NCI-H2081 (cell line): ENCODE measurements around the gene SLC2A13.

Source experiments
- DNase-seq, 2 experiments: peaks; one replicate each; lab custom pipeline; 2025; lab: John Stamatoyannopoulos, UW

SLC2A13 gene

DNA sequence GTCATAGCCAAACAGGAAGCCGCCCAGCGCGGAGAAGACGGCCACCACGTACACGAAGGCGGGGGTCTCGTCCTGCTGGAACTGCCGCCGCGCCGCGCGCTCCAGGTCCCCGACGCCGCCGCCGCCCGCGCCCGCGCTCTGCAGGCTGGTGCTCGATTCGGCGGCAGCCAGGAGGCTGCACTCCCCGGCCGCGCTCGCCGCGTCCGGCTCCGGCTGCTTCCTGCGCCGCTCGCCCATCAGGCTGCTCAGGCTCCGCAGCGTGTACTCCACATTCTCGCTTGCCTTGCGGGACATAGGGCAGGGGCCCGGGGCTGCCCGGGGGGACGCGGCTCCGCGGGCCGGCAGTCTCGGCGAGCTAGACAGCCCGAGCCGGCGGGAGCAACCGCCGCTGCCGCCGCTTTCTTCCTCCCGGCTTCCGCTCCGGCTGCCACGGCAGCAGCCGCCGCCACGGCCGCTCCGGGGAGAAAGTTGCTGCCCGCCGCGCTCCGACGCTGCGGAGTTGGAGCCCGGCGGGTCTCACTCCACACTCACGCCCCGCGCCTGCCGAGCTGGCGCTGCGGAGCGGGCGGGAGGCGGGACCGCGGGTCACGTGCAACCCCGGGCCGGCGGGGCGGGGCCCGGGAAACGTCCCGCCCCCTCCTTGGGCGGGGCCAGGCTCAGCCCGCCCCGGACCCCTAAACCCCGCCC, at the start of gene SLC2A13:
TSS of gene SLC2A13 (minus strand) at position 567 of the 687 bp plus-strand sequence. CDS start at position 294, 273 bp downstream.
- peak; percentile 69 to 75 for DNase-seq

DNA sequence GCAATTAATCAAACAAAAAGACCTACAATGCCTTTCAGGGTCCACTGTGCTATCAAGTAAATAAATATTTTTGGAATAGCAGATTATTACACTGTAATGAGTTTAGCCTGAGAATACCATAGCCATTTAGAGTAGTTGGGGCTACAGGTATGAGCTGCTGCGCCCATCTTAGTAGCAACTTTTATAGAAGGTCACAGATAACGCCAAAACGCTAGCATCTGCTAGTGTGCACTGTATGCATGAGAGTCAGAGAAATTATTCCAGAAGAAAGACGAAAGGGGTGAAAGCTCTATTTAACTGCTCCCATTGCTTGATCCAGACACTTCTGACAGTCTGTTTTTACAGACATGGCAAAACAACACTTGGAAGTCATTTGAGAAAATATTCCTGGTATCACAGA, 48.5 kb upstream of the SLC2A13 start:
- DNase-seq, result no peak

DNA sequence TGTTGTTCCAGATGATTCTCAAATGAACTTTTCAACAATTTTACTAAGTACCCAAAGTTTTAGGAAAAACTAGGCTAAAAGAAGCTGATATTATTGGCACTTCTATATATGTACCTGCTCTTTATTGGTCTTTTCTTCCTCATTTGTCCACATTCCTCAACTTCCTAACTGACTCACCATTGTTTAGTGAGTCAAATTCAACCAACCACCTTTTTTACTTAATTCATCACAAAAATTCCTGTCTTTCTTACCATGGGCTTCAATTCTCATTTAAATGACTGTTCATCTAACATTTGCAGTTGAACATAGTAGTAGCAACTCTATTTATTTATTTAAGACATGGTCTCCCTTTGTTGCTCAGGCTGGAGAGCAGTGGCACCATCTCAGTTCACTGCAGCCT, 47.6 kb upstream of the SLC2A13 start:
- no peak for DNase-seq

DNA sequence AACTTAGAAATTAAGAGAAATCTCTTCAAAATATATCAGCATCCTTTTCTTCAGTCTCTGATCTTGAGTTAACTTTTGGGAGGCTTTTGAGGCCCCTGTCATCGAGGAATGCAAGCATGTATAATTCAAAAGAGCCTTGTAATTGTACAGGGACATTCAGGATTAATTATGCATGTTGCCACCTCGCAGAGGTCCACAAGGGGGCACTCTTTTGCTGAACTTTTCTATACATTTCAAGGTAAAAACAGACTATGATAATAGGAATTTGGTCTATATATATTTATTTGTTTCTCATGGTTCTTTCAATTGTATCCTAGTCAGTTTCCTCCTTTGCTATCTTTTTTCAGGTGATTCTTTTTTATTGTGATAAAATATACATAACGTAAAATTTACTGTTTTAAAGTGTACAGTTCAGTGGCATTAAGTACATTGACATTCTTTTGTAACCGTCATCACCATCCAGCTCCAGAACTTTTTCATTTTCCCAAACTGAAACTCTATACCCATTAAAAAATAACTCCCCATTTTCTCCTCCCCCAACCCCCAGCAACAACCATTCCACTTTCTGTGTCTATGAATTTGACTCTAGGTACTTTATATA, 47.0 kb upstream of the SLC2A13 start:
- peak; percentile 49 to 53 for DNase-seq

DNA sequence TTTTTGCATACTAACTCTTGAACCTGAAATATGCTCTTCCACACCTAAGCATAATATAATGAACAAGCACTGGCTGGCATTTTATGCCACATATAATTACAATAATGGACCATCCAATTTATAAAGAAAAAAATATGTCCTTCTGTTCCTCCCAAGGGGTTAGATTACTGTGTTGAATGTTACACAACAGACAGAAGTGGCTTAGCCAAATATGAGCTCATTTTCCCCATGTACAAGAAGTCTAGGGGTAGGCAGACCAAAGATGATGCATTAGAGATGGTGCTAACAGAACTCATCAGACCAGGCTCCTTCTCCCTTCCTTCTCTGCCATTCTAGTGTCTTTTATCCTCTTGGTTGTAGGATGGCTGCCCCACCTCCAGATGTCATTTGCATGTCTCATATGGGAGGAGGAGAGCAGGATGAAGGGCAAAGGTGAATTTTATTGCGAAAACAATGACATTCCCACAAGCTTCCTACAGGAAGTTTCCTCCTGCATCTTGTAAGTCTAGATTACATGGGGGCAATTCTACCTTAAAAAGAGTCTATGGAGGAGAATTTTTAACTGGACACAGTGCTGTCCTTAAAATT, 43.9 kb upstream of the SLC2A13 start:
- no peak for DNase-seq

DNA sequence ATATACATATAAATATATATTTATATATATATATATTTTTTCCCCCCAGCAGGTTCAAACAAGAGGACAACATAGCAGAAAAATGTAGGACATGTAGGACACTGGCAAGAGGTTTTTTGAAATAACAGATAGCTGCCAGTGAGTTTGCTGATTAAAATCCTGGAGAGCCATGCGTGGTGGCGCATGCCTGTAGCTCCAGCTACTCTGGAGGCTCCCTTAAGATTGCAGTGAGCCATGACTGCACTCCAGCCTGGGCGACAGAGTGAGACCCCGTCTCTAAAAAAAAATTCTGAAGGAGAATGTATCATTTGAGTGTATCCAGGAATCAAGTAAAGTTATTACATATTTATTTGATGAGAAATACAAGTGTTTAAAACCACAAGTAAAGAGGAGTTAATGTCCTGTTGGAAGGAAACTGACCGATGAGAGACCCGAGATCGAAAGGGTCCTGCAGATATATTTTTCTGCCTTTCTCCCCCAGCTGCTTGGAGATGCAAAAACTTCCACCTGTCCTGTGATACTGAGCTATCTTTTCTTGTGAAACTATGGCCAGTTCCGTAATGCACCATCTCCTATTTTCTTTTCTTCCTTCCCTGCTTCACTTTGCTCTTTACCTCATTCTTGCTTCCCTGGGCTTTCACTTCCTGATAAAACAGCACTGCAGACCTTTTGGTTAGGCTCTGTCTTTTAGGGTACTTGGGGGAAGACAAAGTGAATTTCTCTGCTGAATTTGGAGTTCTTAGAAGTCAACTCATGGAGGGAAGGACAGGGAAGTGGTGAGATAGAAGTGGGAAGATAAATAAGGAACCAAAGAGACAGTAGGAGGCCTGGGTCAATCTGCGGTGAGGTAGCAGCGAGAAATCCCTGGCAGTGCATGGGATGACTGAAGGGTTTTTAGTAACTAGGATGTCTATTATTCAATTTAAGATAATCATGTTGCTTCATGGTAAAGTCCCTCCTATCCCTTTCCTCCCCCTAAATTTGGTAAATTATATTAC, 41.2 kb upstream of the SLC2A13 start:
- DNase-seq, result no peak

DNA sequence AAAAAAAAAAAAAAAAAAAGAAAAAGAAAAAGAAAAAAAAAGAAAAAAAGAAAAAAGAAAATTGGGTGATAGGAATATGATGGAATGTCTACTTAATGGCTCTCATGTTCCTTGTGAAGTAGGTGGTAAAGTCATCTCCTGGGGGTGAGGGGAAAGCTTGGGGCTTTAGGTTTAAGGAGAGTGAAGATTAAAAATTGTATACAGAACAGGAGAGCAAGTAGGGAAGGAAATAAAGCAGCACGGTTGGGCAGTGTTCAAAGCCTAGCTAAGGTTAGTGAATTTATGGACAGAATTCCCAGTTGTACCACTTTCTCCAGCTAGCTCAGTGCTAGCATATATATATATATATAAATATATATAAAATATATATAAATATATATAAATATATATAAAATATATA, 40.0 kb upstream of the SLC2A13 start:
- no peak for DNase-seq

DNA sequence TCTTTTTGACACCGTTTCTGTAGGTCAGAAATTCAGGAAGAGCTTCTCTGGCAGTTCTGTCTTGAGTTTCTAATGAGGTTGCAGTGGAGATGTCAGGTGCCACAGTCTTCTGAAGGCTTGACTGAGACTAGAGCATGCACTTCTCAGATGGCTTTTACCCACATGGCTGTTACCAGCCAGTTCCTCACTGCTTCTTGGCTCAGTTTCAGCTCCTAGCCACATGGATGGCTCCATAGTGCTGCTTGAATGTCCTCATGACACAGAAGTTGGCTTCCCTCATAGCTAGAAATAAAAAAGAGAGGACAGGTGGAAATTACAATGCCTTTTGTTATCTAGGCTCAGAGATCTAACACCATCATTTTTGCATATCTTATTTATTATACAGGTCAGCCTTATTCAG, 38.1 kb upstream of the SLC2A13 start:
- no peak for DNase-seq

DNA sequence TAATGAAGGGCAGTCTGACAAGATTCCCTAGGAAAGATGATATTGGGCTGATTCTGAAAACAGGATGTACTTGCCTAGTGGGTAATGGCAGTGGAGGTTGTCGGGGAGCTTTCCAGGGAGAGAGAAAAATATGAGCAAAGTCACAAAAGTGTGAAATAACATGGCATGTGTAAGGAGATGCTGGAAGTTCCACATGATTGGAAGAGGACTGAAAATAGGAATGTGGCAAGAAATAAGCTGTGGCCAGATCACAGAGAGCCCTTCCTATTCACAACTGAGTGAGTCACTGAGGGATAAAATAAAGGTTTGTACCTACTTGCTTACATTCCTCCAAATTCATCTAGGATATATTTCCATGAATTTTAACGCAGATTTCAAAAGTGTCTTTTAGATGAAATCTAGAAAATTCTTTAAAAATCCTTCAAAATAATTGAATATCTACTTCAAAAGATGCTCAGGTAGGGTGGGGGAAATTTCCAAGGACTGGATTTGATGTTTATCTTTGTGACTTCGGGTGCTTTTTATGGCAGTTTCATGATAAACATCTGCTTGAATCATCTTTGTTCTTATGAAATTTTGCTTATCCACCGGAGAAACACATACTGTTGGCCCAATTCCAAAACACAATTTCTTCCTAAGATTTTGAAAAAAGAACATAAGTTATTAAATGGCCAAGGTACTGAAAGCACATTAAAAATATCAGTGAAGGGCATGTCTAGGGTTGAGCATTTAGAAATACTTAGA, 36.3 kb upstream of the SLC2A13 start:
- DNase-seq, result no peak

DNA sequence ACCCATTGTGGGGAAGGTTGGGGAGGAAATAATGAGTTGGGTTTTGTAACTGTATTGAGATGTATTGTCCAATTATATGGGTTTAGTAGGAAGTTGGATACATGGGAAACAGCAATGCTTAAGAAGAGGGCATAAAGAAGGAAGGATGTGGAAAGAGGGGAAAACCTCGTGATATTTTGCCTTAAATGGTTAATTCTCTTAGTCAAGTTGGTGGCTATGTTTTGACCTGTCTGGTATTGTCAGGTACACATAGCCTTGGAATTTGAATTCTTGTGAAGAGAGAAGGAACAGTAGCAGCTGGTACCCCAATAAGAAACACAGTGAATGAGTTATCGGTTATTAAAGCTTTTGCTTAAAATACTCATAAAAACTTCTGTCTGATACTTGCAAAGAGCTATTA, 32.6 kb upstream of the SLC2A13 start:
- DNase-seq, result no peak

DNA sequence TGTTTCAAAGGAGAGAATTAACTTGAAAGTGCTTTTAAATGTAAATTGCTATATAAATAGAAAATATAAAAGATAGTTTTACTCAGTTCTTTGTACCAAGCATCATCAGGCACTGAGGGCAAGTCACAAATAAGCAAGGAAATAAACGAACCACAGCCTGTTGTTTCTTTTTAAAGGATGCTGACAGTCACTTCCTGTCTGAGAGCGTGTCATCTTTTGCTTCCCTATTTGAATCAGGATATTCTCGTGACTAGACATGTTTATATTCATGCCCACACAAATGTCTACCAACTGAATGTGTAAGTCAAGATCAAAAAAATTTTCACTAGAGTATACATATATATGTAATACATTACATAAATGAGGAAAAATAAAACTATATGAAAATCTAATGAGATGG, 31.4 kb upstream of the SLC2A13 start:
- no peak for DNase-seq

DNA sequence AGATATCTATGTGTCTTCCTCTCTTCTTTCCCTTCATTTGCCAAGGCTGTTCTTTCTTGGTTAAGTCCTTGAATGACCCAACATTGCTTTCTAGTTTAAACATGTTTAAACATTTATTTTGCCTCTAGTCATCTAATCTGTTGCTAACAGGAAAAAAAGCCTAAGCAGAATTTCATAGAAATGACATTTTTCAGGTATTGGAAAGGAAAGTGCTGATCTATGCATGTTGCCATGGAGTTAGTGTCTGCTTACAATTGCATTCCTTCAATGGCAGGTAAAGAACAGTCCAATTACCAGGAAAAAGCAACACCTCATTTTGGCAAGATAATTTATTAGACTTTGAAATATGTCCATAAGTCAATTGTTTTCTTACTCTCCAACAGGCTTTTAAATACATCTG, 21.5 kb upstream of the SLC2A13 start:
- no peak for DNase-seq

DNA sequence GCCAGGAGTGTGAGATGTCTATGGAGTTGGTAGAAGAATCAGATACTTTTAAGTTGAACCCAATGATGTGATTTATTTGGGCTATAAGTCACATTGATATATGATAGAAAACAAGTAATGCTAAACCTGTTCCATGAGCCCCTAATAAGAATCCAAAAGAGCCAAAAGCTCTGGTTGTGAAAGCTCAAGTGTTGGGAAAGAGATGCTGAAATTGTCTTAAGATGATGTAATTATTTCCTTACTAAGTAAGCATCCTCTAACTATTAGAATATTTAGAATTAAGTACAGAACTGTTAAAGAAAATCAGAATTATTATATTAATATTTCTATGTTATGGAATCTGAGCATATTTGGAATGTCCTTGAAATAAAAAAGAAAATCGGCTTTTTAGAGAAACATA, 17.6 kb upstream of the SLC2A13 start:
- DNase-seq, result no peak

DNA sequence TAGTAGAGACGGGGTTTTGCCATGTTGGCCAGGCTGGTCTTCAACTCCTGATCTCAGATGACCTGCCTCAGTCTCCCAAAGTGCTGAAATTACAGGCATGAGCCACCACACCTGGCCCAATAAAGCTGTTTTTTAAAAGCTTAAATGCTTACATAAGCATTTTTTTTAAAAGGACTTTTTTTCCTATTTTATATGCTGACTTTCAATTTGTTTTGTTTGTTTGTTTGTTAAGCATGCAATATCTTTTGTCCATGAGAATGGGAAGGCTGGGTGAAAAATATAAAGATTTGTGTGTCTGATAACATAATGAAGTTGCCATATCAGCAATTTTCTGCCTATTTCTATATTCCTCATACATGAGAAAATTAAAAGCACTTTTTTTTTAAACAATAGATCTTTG, 17.0 kb upstream of the SLC2A13 start:
- DNase-seq, result no peak

DNA sequence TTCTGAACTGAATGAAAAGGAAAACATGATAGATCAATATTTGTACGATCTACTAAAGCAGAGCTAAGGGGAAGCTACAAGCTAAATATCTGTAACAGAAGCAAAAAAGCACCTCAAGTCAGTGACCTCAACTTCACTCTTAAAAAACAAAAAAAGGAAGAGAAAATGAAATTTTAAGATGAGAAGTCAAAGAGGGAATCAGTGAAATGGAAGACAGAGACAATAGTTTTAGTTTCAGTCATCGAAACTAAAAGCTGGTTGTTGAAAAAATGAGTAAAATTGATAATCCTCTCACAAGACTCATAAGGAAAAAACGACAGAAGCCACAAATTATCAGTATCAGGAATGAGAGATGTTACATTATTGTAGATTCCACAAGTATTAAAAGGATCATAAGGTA, 11.9 kb upstream of the SLC2A13 start:
- no peak for DNase-seq

DNA sequence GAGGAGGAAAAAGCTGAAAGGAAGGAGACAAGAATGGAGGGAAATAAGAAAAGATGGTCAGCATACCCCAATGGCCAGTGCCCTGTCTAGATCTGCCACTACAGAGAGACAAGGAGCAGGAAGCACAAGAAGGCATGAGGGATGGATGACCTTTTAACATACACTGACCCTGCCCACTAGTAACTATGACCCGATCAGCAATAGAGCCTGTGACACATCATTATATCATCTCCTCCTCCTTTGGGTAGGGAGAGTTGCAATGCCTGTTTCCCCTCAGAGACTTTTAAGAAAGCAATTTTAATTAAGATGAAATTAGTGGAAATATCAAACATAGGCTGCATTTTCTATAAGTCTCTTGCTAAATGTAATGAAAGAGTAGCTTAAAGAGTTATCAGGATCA, 4.7 kb upstream of the SLC2A13 start:
- no peak for DNase-seq

DNA sequence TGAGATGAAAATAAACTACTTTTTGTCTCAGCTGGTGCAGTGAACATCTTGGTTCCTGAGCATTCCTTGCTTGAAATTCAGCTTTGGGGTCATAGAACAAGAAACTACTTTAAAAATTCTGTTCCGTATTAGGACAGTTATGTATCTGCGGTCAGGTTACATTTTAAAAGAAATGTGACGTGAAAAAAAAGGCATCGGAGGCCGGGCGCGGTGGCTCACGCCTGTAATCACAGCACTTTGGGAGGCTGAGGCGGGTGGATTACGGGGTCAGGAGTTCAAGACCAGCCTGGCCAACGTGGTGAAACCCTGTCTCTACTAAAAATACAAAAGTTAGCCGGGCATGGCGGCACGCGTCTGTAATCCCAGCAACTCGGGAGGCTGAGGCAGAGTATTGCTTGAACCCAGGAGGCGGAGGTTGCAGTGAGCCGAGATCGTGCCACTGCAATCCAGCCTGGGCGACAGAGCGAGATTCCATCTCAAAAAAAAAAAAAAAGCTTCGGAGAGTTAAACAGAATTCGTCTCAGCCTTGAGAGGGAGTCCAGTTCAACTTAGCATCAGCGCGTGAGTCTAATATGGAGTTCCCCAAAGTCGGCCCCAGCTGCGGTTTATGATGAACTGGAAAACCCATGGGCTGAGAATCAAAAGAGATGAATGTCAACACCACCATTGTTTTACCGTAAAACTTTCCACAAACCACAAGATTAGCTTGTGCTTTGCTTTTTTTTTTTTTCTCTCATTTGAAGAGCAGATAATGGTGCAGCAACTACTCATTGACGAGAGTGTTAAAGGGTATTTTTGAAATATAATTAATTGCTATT, 2.1 kb upstream of the SLC2A13 start:
- no peak for DNase-seq

DNA sequence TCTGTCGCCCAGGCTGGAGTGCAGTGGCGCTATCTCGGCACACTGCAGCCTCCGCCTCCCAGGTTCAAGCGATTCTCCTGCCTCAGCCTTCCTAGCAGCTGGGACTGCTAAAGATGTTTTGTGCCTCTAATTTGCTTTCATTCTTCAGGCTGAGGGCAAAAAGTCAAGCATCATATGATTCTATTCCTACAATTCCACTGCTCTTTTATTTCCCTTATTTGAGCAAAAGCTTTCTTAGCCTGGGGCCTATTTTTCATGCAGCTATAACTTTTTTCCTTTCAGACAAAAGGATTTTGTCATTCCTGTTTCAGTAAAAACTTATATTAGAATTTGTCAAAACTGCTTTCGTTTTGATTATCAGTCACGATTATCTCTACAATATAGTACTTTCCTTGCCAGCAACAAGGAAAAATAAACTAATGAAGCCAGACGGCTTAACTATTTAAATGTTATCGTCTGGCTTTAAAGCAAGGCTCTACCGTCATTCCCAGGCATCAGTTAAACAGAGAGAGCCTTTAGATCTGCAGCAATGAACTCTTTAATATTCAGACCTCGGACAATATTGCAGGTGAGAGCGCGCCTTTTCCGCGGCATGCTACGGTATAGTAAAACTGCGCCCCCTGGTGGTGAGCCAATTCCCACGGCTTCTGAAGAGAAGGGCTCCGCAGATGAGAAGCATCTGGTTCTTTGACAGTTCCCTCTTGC, 1.4 kb upstream of the SLC2A13 start:
- DNase-seq, result peak; percentile 83 to 92

DNA sequence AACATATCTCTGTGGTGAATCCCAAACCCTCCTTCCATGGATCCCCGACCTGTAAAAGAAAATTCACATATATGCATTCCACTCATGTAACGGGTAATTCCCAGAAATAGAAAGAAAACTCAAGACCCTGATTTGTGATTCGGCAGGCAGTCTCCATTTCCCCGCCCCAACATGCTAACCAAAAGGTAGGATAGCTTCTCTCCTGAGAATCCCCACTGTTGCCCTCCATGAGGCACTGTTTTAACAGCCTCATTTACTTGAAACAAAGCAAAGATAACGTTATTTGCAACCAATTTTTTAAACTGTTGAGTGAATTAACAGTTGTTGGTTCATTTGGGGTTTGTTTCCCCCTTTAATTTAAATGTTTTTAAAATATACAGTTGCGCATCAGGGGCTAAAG, 774 bp upstream of the SLC2A13 start:
- DNase-seq, result no peak

DNA sequence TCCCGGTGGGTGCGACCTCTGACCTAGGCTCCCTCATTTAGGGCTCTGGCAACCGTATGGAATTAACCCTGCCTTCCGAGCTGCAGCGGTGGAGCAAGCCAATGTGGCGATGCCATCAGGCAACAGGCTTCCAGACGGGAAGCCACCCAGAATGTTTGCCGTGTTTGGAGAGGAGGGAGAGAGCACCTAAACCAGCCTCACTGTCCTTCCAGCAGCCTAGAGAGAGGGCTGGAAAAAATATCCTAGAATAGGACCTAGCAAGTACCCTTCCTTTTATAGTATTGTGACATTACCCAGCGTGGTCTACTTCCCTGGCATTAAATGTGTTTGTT, 287 bp upstream of the SLC2A13 start:
- DNase-seq, result no peak

DNA sequence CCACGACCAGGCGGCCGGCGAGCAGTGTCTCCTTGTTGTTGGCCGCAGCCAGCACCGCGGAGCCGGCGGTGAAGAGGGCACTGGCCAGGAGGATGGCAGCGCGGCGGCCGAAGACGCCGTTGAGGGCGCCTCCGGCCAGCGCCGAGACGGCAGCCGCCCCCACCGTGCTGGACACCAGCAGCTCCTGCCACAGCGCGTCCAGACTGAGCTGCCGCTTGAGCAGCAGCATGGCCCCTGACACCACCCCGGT, 691 bp downstream of the SLC2A13 start:
- DNase-seq, result no peak
